Glutamatergic neuron (in vitro differentiated cells): ENCODE measurements around the gene TEX2. TPM values are rescaled to one million over a fixed set of nuclear protein-coding genes. Genes with fewer than 3 reads are reported as not detected.

Experiments
- DNase-seq: peaks from one replicate; pipeline ENCODE4 v3.0.0; 2022
- H3K27ac Mint-ChIP-seq: one replicate; pipeline ENCODE4 v1.8.0; 2020; ENCODE audit warnings: mild to moderate bottlenecking, mixed read lengths, inconsistent platforms; ENCODE audit not compliant: unreplicated experiment
- H3K27me3 Mint-ChIP-seq: one replicate; pipeline ENCODE4 v1.8.0; 2020; ENCODE audit warnings: mild to moderate bottlenecking, moderate library complexity, mixed read lengths, inconsistent platforms; ENCODE audit not compliant: unreplicated experiment
- H3K36me3 Mint-ChIP-seq: one replicate; pipeline ENCODE4 v1.8.0; 2020; ENCODE audit warnings: mild to moderate bottlenecking, mixed read lengths, inconsistent platforms; ENCODE audit not compliant: unreplicated experiment
- H3K4me1 Mint-ChIP-seq: one replicate; pipeline ENCODE4 v1.8.0; 2020; ENCODE audit warnings: mild to moderate bottlenecking, low read depth, mixed read lengths, inconsistent platforms; ENCODE audit not compliant: unreplicated experiment
- H3K4me3 Mint-ChIP-seq: one replicate; pipeline ENCODE4 v1.8.0; 2020; ENCODE audit warnings: mild to moderate bottlenecking, mixed read lengths, inconsistent platforms; ENCODE audit not compliant: unreplicated experiment
- H3K9me3 Mint-ChIP-seq: one replicate; pipeline ENCODE4 v1.8.0; 2020; ENCODE audit warnings: mild to moderate bottlenecking, moderate library complexity, mixed read lengths, inconsistent platforms; ENCODE audit not compliant: unreplicated experiment
- CTCF ChIP-seq: fragments of 200-600 bp; sonication (generic); IDR thresholded peaks from one replicate; pipeline ENCODE4 v1.5.0; 2021; ENCODE audit not compliant: partially characterized antibody, unreplicated experiment
- total RNA-seq: library from RNA; stranded (reverse); fragmentation: NEBNext Ultra II Directional; extraction: Animal tissue kit (Norgen Biotek cat#: 25700); gene quantifications from one replicate; pipeline ENCODE4 v1.2.1, GENCODE V29; 2021; ENCODE audit not compliant: unreplicated experiment

TEX2 gene
- total RNA-seq, 1 donor from 2014 or later: 11.7 TPM

- Mint-ChIP-seq H3K9me3 (no peaks in the 10 kb centered on the region), H3K36me3 (no peaks in the 10 kb centered on the region), H3K4me3 (no peak overlapping the region), H3K4me1 (no peaks in the 10 kb centered on the region), H3K27ac (no peak overlapping the region), H3K27me3 (no peaks in the 10 kb centered on the region)
- TF ChIP-seq CTCF: no peak
- no peak for DNase-seq
These were observed 57.3 kb downstream of the TEX2 start for GRCh38 chr17:64205804-64206203.

GRCh38 chr17:64203630-64204029 lies 59.4 kb downstream of the TEX2 start:
- no peak for DNase-seq
- no peak overlapping the region for H3K4me3 Mint-ChIP-seq
- H3K9me3 Mint-ChIP-seq: no peaks in the 10 kb centered on the region
- no peak overlapping the region for H3K27ac Mint-ChIP-seq
- TF ChIP-seq CTCF: no peak
- no peaks in the 10 kb centered on the region for H3K36me3 Mint-ChIP-seq
- H3K4me1 Mint-ChIP-seq: no peaks in the 10 kb centered on the region
- no peaks in the 10 kb centered on the region for H3K27me3 Mint-ChIP-seq

- TF ChIP-seq CTCF: no peak
- no peaks in the 10 kb centered on the region for H3K9me3 Mint-ChIP-seq
- no peak overlapping the region for H3K4me3 Mint-ChIP-seq
- no peak overlapping the region for H3K27ac Mint-ChIP-seq
- H3K4me1 Mint-ChIP-seq: no peaks in the 10 kb centered on the region
- H3K27me3 Mint-ChIP-seq: no peaks in the 10 kb centered on the region
- no peak for DNase-seq
- H3K36me3 Mint-ChIP-seq: no peaks in the 10 kb centered on the region
These were observed 60.2 kb downstream of the TEX2 start for GRCh38 chr17:64202683-64203344.

- Mint-ChIP-seq H3K27ac (no peak overlapping the region), H3K4me1 (no peaks in the 10 kb centered on the region), H3K4me3 (no peak overlapping the region), H3K27me3 (no peaks in the 10 kb centered on the region), H3K36me3 (peaks cover 14% of the 10 kb centered on the region), H3K9me3 (no peaks in the 10 kb centered on the region)
- TF ChIP-seq CTCF: no peak
- no peak for DNase-seq
These were observed 62.7 kb downstream of the TEX2 start for GRCh38 chr17:64200080-64201032.
